Measurements from ENCODE around the gene ZNF429. TPM values are rescaled to one million over a fixed set of nuclear protein-coding genes. Genes with fewer than 3 reads are reported as not detected.

ZNF429 gene
- total and polyA plus RNA-seq, 2 donors from 2014 or later, result 8.3 to 21.3 TPM

GRCh38 chr19:21483589-21484170 is 21.7 kb upstream of the ZNF429 start:
- Histone ChIP-seq H3K9me3 (ENCODE audit: control insufficient read depth in 2 of 3, insufficient read depth in 1 of 3, low read length in 3 of 3) (no peaks in the 10 kb centered on the region), H3K27me3 (ENCODE audit: control insufficient read depth, insufficient read depth, low read length) (no peaks in the 10 kb centered on the region), H3K27ac (ENCODE audit: low read depth in 2 of 2, low read length in 2 of 2) (no peak overlapping the region), H3K4me3 (ENCODE audit: low read length in 3 of 3) (no peak overlapping the region), H3K9ac (ENCODE audit: low read length in 3 of 3) (no peak overlapping the region), H3K4me1 (ENCODE audit: control insufficient read depth in 2 of 3, insufficient read depth in 2 of 3, low read depth in 1 of 3, low read length in 3 of 3) (no peaks in the 10 kb centered on the region), H3K36me3 (ENCODE audit: control insufficient read depth in 2 of 3, insufficient read depth in 3 of 3, low read length in 3 of 3) (no peaks in the 10 kb centered on the region)
- FAIRE-seq (no peak), DNase-seq (peak in 2 of 5 donors; percentile 19 to 39)
- intact Hi-C loops (cut with DNase I), result no loop called here
- peak; percentile 71 for TF ChIP-seq CTCF (IDR thresholded peaks at IDR 0.05; ENCODE audit: borderline replicate concordance, extremely low read depth, insufficient read depth)

- FAIRE-seq (no peak), DNase-seq (no peak)
- Histone ChIP-seq H3K36me3 (ENCODE audit: control insufficient read depth in 2 of 3, insufficient read depth in 3 of 3, low read length in 3 of 3) (no peaks in the 10 kb centered on the region), H3K4me1 (ENCODE audit: control insufficient read depth in 2 of 3, insufficient read depth in 2 of 3, low read depth in 1 of 3, low read length in 3 of 3) (no peaks in the 10 kb centered on the region), H3K27ac (ENCODE audit: low read depth in 2 of 2, low read length in 2 of 2) (no peak overlapping the region), H3K9me3 (ENCODE audit: control insufficient read depth in 2 of 3, insufficient read depth in 1 of 3, low read length in 3 of 3) (no peaks in the 10 kb centered on the region), H3K4me3 (ENCODE audit: low read length in 3 of 3) (no peak overlapping the region), H3K9ac (ENCODE audit: low read length in 3 of 3) (no peak overlapping the region), H3K27me3 (ENCODE audit: control insufficient read depth, insufficient read depth, low read length) (no peaks in the 10 kb centered on the region)
- intact Hi-C loops (cut with DNase I), result no loop called here
- no peak for TF ChIP-seq CTCF (IDR thresholded peaks at IDR 0.05; ENCODE audit: borderline replicate concordance, extremely low read depth, insufficient read depth)
Observed at GRCh38 chr19:21484631-21485030, 20.8 kb upstream of the ZNF429 start.

GRCh38 chr19:21485926-21486325 is 19.5 kb upstream of the ZNF429 start:
- no peak for DNase-seq
- Histone ChIP-seq H3K27ac (ENCODE audit: low read depth in 2 of 2, low read length in 2 of 2) (no peak overlapping the region), H3K4me3 (ENCODE audit: low read length in 3 of 3) (no peak overlapping the region), H3K36me3 (ENCODE audit: control insufficient read depth in 2 of 3, insufficient read depth in 3 of 3, low read length in 3 of 3) (no peaks in the 10 kb centered on the region), H3K27me3 (ENCODE audit: control insufficient read depth, insufficient read depth, low read length) (no peaks in the 10 kb centered on the region), H3K9ac (ENCODE audit: low read length in 3 of 3) (no peak overlapping the region), H3K4me1 (ENCODE audit: control insufficient read depth in 2 of 3, insufficient read depth in 2 of 3, low read depth in 1 of 3, low read length in 3 of 3) (no peaks in the 10 kb centered on the region), H3K9me3 (ENCODE audit: control insufficient read depth in 2 of 3, insufficient read depth in 1 of 3, low read length in 3 of 3) (no peaks in the 10 kb centered on the region)
- intact Hi-C loops (cut with DNase I), result no loop called here
- FAIRE-seq, result no peak
- no peak for TF ChIP-seq CTCF (IDR thresholded peaks at IDR 0.05; ENCODE audit: borderline replicate concordance, extremely low read depth, insufficient read depth)

- Histone ChIP-seq H3K9ac (ENCODE audit: low read length in 3 of 3) (no peak overlapping the region), H3K4me1 (ENCODE audit: control insufficient read depth in 2 of 3, insufficient read depth in 2 of 3, low read depth in 1 of 3, low read length in 3 of 3) (no peaks in the 10 kb centered on the region), H3K27me3 (ENCODE audit: control insufficient read depth, insufficient read depth, low read length) (no peaks in the 10 kb centered on the region), H3K36me3 (ENCODE audit: control insufficient read depth in 2 of 3, insufficient read depth in 3 of 3, low read length in 3 of 3) (no peaks in the 10 kb centered on the region), H3K9me3 (ENCODE audit: control insufficient read depth in 2 of 3, insufficient read depth in 1 of 3, low read length in 3 of 3) (no peaks in the 10 kb centered on the region), H3K27ac (ENCODE audit: low read depth in 2 of 2, low read length in 2 of 2) (no peak overlapping the region), H3K4me3 (ENCODE audit: low read length in 3 of 3) (no peak overlapping the region)
- TF ChIP-seq CTCF (IDR thresholded peaks at IDR 0.05; ENCODE audit: borderline replicate concordance, extremely low read depth, insufficient read depth), result no peak
- intact Hi-C loops (cut with DNase I), result no loop called here
- DNase-seq, result no peak
- no peak for FAIRE-seq
Observed at GRCh38 chr19:21487969-21488368, 17.4 kb upstream of the ZNF429 start.

All from kidney (tissue), 14 donors.